Neural cell (in vitro differentiated cells): ENCODE results near the gene C11orf21. TPM values are rescaled to one million over a fixed set of nuclear protein-coding genes. Genes with fewer than 3 reads are reported as not detected.

Experiments used
- H2AFZ ChIP-seq: fragments of 200-600, 300-800 bp; sonication (generic), shearing (Covaris generic); 2 replicates; pipeline ENCODE4 v1.6.0; 2014; ENCODE audit warnings: low read depth, mild to moderate bottlenecking, antibody characterized with exemption, low read length, moderate library complexity
- H3F3A ChIP-seq: fragments of 200-600 bp; shearing (Covaris generic); 2 replicates; pipeline ENCODE4 v1.6.1; 2016; ENCODE audit warnings: mild to moderate bottlenecking, moderate library complexity, mixed read lengths, antibody characterized with exemption, low read length; ENCODE audit not compliant: insufficient read depth, poor library complexity, severe bottlenecking
- H3K27ac ChIP-seq: fragments of 200-600, 300-800 bp; sonication (generic), shearing (Covaris generic); 2 replicates; pipeline ENCODE4 v1.5.1; 2014; ENCODE audit warnings: mild to moderate bottlenecking, low read length, moderate library complexity
- H3K27me3 ChIP-seq: fragments of 300-800, 200-600 bp; sonication (generic), shearing (Covaris generic); 2 replicates; pipeline ENCODE4 v1.6.0; 2014; ENCODE audit warnings: mild to moderate bottlenecking, low read depth, low read length, moderate library complexity; ENCODE audit not compliant: insufficient read depth
- H3K36me3 ChIP-seq: fragments of 300-800, 200-600 bp; sonication (generic), shearing (Covaris generic); 2 replicates; pipeline ENCODE4 v1.5.1; 2014; ENCODE audit warnings: mild to moderate bottlenecking, antibody characterized with exemption, low read length, moderate library complexity; ENCODE audit not compliant: insufficient read depth
- H3K4me2 ChIP-seq: fragments of 300-800, 200-600 bp; sonication (generic), shearing (Covaris generic); 2 replicates; pipeline ENCODE4 v1.6.0; 2014; ENCODE audit warnings: mild to moderate bottlenecking, low read length
- H3K4me3 ChIP-seq: fragments of 300-800, 200-600 bp; sonication (generic), shearing (Covaris generic); 2 replicates; pipeline ENCODE4 v1.5.1; 2014; ENCODE audit warnings: mild to moderate bottlenecking, low read length, moderate library complexity
- H3K79me2 ChIP-seq: fragments of 200-600 bp; shearing (Covaris generic); replicated peaks from 2 replicates; pipeline ENCODE4 v1.6.0; 2014; ENCODE audit warnings: mild to moderate bottlenecking, low read length, moderate library complexity; ENCODE audit not compliant: insufficient read depth
- H3K9ac ChIP-seq: fragments of 300-800, 200-600 bp; sonication (generic), shearing (Covaris generic); 2 replicates; pipeline ENCODE4 v1.6.1; 2016; ENCODE audit warnings: mild to moderate bottlenecking, low read length, mixed read lengths
- H3K9me2 ChIP-seq: fragments of 200-600 bp; shearing (Covaris generic); 2 replicates; pipeline ENCODE4 v1.6.1; 2016; ENCODE audit warnings: mild to moderate bottlenecking, low read length, mixed read lengths; ENCODE audit not compliant: insufficient read depth
- H3K9me3 ChIP-seq: fragments of 200-600, 300-800 bp; sonication (generic), shearing (Covaris generic); 2 replicates; pipeline ENCODE4 v1.6.1; 2016; ENCODE audit warnings: mild to moderate bottlenecking, mixed run types, low read length, moderate library complexity, mixed read lengths
- H4K20me1 ChIP-seq: fragments of 200-600 bp; shearing (Covaris generic); 2 replicates; pipeline ENCODE4 v1.6.1; 2016; ENCODE audit warnings: mild to moderate bottlenecking, mixed run types; ENCODE audit not compliant: insufficient read depth
- EP300 ChIP-seq: fragments of 450-650 bp; conservative IDR thresholded peaks from 2 replicates; pipeline ENCODE4 v1.6.1; 2014; ENCODE audit warnings: antibody characterized with exemption, mild to moderate bottlenecking, moderate library complexity; ENCODE audit not compliant: poor library complexity, severe bottlenecking
- EZH2 ChIP-seq: fragments of 200-600, 300-800 bp; shearing (Covaris generic), sonication (generic); IDR thresholded peaks from 2 replicates; pipeline ENCODE4 v1.6.1; 2014; ENCODE audit warnings: antibody characterized with exemption, low read length, borderline replicate concordance, mild to moderate bottlenecking; ENCODE audit not compliant: insufficient read depth, poor library complexity, severe bottlenecking
- MXI1 ChIP-seq: fragments of 450-650 bp; conservative IDR thresholded peaks from 2 replicates; pipeline ENCODE4 v1.6.1; 2014; ENCODE audit warnings: antibody characterized with exemption, mild to moderate bottlenecking; ENCODE audit not compliant: poor library complexity, severe bottlenecking
- POLR2AphosphoS5 ChIP-seq: IDR thresholded peaks from 2 replicates; pipeline ENCODE4 v1.6.1; 2012
- RAD21 ChIP-seq: fragments of 450-650 bp; conservative IDR thresholded peaks from 2 replicates; pipeline ENCODE4 v1.6.1; 2014; ENCODE audit warnings: antibody characterized with exemption, mild to moderate bottlenecking, moderate library complexity
- REST ChIP-seq: IDR thresholded peaks from 2 replicates; pipeline ENCODE4 v1.6.1; 2012; ENCODE audit warnings: borderline replicate concordance
- SMC3 ChIP-seq: fragments of 450-650 bp; conservative IDR thresholded peaks from 2 replicates; pipeline ENCODE4 v1.6.1; 2014; ENCODE audit warnings: antibody characterized with exemption, mild to moderate bottlenecking, moderate library complexity; ENCODE audit not compliant: poor library complexity
- TAF1 ChIP-seq: IDR thresholded peaks from 2 replicates; pipeline ENCODE4 v1.6.1; 2012; ENCODE audit warnings: low read depth
- polyA minus RNA-seq: library from RNA; depleted of rRNA, polyadenylated mRNA; stranded (reverse); fragments of >200 nt; gene quantifications from 2 replicates; pipeline ENCODE4 v1.2.3, GENCODE V29; 2014
- polyA plus RNA-seq: library from polyadenylated mRNA; depleted of rRNA; stranded (reverse); fragments of >200 nt; gene quantifications from 2 replicates; pipeline ENCODE4 v1.2.3, GENCODE V29; 2014
- TF ChIP-seq, protein P1 (sequence below): fragments of 450-650 bp; IDR thresholded peaks from 2 replicates; pipeline ENCODE4 v1.5.1; 2014; ENCODE audit warnings: antibody characterized with exemption, mild to moderate bottlenecking, moderate library complexity; ENCODE audit not compliant: poor library complexity, severe bottlenecking

Gene C11orf21
- polyA plus RNA-seq (not detected in 2 replicates), polyA minus RNA-seq (not detected in 2 replicates)

DNA sequence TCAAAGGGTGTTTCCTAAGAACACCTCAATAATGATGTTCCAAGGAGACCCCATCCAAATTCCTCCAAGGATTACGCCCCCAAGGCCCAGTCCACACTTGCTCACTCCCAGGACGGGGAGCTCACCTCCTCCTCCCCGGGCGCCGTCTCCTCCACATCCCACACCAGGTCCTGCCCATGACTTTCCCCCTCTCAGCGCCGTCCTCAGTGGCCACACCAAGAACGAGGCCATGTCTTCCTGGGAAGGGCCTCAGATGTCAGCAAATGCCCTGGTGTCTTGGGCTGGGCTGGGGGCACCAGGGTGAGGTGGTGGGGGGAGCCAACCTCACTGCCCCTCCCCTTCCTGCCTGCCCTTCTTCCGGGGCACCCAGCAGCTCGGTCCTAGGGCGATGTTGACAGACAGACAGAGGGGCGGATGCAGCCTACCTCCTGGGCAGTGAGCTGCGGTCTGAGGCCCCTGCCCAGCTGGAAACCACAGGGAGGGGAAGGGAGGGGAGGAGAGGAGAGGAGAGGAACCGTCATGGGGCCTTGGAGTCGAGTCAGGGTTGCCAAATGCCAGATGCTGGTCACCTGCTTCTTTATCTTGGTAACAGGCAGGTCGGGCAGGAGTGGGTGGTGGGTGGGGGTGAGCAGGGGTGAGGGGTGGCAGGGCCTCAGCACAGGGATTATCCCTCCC, at the start of gene C11orf21, which contains the start of gene TSPAN32:
Gene C11orf21, minus strand, starts transcription at position 288 of the 675 bp plus-strand sequence. Its CDS starts 110 bp downstream, at position 178.
Gene TSPAN32, plus strand, starts transcription at position 383 of the 675 bp plus-strand sequence. Its CDS starts 137 bp downstream, at position 520.
- Histone ChIP-seq H2AFZ (no peak within 1 kb of the TSS), H3K9me2 (no peaks in the 10 kb centered on the region), H3K27me3 (no peaks in the 10 kb centered on the region), H4K20me1 (no peaks in the 10 kb centered on the region), H3K4me3 (no peak within 1 kb of the TSS), H3K79me2 (no peaks in the 10 kb centered on the region), H3K9me3 (no peaks in the 10 kb centered on the region), H3K36me3 (no peaks in the 10 kb centered on the region), H3F3A (no peaks in the 10 kb centered on the region), H3K27ac (no peak within 1 kb of the TSS), H3K9ac (no peak within 1 kb of the TSS), H3K4me2 (no peak within 1 kb of the TSS)
- TF ChIP-seq RAD21, result no peak
- TF ChIP-seq REST, result no peak
- TF ChIP-seq EZH2, result no peak
- no peak for TF ChIP-seq TAF1
- TF ChIP-seq, protein P1, sequence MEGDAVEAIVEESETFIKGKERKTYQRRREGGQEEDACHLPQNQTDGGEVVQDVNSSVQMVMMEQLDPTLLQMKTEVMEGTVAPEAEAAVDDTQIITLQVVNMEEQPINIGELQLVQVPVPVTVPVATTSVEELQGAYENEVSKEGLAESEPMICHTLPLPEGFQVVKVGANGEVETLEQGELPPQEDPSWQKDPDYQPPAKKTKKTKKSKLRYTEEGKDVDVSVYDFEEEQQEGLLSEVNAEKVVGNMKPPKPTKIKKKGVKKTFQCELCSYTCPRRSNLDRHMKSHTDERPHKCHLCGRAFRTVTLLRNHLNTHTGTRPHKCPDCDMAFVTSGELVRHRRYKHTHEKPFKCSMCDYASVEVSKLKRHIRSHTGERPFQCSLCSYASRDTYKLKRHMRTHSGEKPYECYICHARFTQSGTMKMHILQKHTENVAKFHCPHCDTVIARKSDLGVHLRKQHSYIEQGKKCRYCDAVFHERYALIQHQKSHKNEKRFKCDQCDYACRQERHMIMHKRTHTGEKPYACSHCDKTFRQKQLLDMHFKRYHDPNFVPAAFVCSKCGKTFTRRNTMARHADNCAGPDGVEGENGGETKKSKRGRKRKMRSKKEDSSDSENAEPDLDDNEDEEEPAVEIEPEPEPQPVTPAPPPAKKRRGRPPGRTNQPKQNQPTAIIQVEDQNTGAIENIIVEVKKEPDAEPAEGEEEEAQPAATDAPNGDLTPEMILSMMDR, result no peak
- TF ChIP-seq SMC3, result no peak
- no peak for TF ChIP-seq MXI1
- no peak for TF ChIP-seq POLR2AphosphoS5
- TF ChIP-seq EP300, result no peak

- Histone ChIP-seq H2AFZ (no peak overlapping the region), H3F3A (no peaks in the 10 kb centered on the region), H3K27me3 (no peaks in the 10 kb centered on the region), H3K9me3 (peaks cover 7% of the 10 kb centered on the region), H3K9ac (no peak overlapping the region), H3K9me2 (no peaks in the 10 kb centered on the region), H3K27ac (no peak overlapping the region), H3K4me2 (no peak overlapping the region), H3K79me2 (no peaks in the 10 kb centered on the region), H3K4me3 (no peak overlapping the region), H4K20me1 (no peaks in the 10 kb centered on the region), H3K36me3 (no peaks in the 10 kb centered on the region)
- TF ChIP-seq SMC3, result no peak
Measured at GRCh38 chr11:2348986-2349385, 47.3 kb upstream of the C11orf21 start.
